ENCODE measurements around the gene APOL5.

DNA sequence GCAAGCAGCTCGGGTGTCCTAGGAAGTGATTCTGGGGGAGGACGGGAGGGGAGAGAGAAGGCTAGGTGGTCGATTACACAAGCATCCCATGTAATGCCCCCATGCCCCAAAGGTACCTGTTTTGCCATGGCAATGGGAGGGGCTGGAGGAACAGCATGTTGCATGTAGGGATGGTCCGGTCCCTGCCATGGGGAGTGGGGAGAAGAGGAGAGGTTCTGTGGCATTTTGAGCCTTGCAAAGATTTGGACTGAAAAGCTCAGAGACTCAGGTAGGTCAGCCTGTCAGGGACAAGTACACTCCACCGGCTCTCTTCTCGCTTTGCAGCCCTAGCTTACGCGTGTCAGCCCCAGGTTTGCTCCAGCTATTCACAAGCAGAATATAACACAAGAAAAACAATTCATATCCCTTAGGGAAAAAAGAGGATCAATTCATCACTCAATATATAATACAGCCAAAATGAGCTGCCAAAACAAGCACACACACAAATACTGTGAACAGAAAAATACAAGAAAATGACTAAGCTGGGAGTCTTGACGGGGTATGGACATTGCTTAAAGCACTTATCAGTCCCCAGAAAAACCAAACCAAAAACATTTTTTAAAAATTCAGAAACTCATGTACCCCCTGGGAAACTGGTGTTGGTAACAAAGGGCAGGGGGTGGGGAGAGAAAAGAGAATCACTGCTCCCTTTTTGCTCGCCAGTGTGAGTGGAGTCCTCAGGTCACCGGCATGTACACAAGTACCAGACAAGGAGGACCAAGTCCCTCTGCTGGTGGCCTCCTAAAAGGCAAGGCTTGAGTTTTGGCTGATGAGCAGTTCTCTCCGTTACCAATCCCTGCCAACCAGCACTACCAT, 21.6 kb downstream of the APOL5 start:
- TF ChIP-seq EP300 (IDR thresholded peaks at IDR 0.05), result no peak
- peak in 1 of 7 experiments; percentile 22 for TF ChIP-seq CTCF (IDR thresholded peaks at IDR 0.05)
- no peak for TF ChIP-seq POLR2A (IDR thresholded peaks at IDR 0.05)
- no peak for TF ChIP-seq POLR2AphosphoS5 (IDR thresholded peaks at IDR 0.05)
